Measurements from ENCODE around the gene CRABP1. TPM values are rescaled to one million over a fixed set of nuclear protein-coding genes. Genes with fewer than 3 reads are reported as not detected.

Gene CRABP1
- polyA plus RNA-seq, 2 of the 4 experiments (the other 2 are of a cell fraction), result 0.57 to 1.1 TPM

DNA sequence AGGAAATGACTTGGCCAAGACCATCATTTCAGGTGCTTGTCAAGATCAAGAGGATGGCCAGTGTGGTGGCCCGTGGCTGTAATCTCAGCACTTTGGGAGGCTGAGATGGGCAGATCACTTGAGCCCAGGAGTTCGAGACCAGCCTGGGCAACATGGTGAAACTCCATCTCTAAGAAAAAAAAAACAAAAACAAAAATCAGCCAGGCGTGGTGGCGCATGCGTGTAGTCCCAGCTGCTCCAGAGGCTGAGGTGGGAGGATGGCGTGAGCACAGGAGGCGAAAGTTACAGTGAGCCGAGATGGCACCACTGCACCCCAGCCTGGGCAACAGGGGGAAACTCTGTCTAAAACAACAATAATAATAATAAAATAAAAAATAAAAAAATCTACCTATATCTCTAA is 15.0 kb downstream of the CRABP1 start:
- ChIA-PET POLR2A (no interaction called here), CTCF (no interaction called here)
- Histone ChIP-seq H3K4me3 (no peak overlapping the region), H3K27ac (no peak overlapping the region), H3K4me2 (no peak overlapping the region), H3K9me3 (no peaks in the 10 kb centered on the region), H3K4me1 (no peaks in the 10 kb centered on the region)
- no peak for FAIRE-seq
- TF ChIP-seq ZSCAN20 (CRISPR knock-in tag; IDR thresholded peaks at IDR 0.05), result no peak
- no peak for TF ChIP-seq RARB (CRISPR knock-in tag; IDR thresholded peaks at IDR 0.05)
- TF ChIP-seq BHLHE40 (IDR thresholded peaks at IDR 0.05; ENCODE audit: low read depth, low read length), result no peak
- TF ChIP-seq, protein P1, sequence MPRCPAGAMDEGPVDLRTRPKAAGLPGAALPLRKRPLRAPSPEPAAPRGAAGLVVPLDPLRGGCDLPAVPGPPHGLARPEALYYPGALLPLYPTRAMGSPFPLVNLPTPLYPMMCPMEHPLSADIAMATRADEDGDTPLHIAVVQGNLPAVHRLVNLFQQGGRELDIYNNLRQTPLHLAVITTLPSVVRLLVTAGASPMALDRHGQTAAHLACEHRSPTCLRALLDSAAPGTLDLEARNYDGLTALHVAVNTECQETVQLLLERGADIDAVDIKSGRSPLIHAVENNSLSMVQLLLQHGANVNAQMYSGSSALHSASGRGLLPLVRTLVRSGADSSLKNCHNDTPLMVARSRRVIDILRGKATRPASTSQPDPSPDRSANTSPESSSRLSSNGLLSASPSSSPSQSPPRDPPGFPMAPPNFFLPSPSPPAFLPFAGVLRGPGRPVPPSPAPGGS (IDR thresholded peaks at IDR 0.05), result no peak
- TF ChIP-seq SMC3 (IDR thresholded peaks at IDR 0.05), result no peak
- TF ChIP-seq, protein P2, sequence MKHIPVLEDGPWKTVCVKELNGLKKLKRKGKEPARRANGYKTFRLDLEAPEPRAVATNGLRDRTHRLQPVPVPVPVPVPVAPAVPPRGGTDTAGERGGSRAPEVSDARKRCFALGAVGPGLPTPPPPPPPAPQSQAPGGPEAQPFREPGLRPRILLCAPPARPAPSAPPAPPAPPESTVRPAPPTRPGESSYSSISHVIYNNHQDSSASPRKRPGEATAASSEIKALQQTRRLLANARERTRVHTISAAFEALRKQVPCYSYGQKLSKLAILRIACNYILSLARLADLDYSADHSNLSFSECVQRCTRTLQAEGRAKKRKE (CRISPR knock-in tag; IDR thresholded peaks at IDR 0.05; ENCODE audit: low read depth), result no peak
- no peak for TF ChIP-seq MAZ (IDR thresholded peaks at IDR 0.05; ENCODE audit: borderline replicate concordance, low read depth, low read length)
- TF ChIP-seq ESRRA (IDR thresholded peaks at IDR 0.05; ENCODE audit: borderline replicate concordance, low read length), result no peak
- ATAC-seq, result no peak
- WGBS (ENCODE audit: missing lambda C conversion rate), result 68% methylated on average over 8 of the region's 8 CpGs
- DNase-seq (ENCODE audit: low read depth in 1 of 2, low spot score in 1 of 2), result no peak

DNA sequence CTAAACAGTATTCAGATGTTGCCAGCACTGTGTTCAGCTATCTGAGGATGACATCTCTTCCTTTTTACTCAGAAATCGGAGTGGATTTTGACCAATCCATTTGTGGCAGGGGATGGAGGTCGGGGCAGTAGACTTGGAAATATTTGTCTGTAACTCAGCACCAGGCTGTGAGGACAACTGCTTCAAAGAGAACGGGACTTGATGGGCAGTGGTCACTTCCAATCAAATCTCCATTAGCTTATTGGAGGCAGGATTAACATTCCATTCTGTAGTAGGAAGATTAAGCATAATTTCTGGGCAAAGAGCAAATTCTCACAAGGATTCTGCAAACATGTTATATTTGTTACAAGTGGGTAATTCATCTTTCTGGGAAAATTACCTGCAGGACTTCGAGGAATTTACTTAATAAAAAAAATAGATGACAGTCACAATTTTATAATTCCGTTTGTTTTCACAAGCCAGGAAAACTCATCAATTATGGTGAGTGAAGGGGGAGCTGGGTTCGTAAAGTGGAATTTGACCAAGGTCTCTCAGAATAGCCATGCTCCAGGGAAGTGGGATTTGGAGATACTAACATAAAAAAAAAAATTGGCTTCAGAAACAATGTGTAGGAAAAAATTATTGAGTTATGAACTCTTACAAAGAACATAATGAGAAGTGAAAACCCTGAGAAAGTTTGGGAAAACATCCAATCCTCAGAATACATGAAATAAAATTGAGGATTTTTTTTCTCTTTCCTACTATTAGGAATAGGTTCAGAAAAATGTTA is 18.1 kb downstream of the CRABP1 start:
- CTCF ChIA-PET, result interaction anchor here (1.0 to 2.2 kb wide), 3 partner anchors 10 to 50 kb away, joined by 3 to 6 read pairs (median 6); no protein-coding TSS in a partner anchor
- H3K27ac ChIP-seq, result no peak overlapping the region
- WGBS (ENCODE audit: missing lambda C conversion rate), result 35% methylated on average over 6 of the region's 6 CpGs
- POLR2A ChIA-PET, result no interaction called here
- H3K4me2 ChIP-seq, result no peak overlapping the region
- FAIRE-seq (no peak), ATAC-seq (no peak), DNase-seq (ENCODE audit: low read depth in 1 of 2, low spot score in 1 of 2) (no peak)
- H3K4me3 ChIP-seq, result no peak overlapping the region
- no peaks in the 10 kb centered on the region for H3K4me1 ChIP-seq
- TF ChIP-seq FOXS1 (CRISPR knock-in tag; IDR thresholded peaks at IDR 0.05), result no peak
- no peak for TF ChIP-seq CHD4 (IDR thresholded peaks at IDR 0.05; ENCODE audit: borderline replicate concordance)
- no peak for TF ChIP-seq HOXB5 (CRISPR knock-in tag; IDR thresholded peaks at IDR 0.05)
- TF ChIP-seq EHF (CRISPR knock-in tag; IDR thresholded peaks at IDR 0.05), result no peak
- TF ChIP-seq EHMT2 (IDR thresholded peaks at IDR 0.05; ENCODE audit: low read depth), result no peak
- TF ChIP-seq, protein P3, sequence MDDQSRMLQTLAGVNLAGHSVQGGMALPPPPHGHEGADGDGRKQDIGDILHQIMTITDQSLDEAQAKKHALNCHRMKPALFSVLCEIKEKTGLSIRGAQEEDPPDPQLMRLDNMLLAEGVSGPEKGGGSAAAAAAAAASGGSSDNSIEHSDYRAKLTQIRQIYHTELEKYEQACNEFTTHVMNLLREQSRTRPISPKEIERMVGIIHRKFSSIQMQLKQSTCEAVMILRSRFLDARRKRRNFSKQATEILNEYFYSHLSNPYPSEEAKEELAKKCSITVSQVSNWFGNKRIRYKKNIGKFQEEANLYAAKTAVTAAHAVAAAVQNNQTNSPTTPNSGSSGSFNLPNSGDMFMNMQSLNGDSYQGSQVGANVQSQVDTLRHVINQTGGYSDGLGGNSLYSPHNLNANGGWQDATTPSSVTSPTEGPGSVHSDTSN (IDR thresholded peaks at IDR 0.05), result no peak
- no peaks in the 10 kb centered on the region for H3K9me3 ChIP-seq

DNA sequence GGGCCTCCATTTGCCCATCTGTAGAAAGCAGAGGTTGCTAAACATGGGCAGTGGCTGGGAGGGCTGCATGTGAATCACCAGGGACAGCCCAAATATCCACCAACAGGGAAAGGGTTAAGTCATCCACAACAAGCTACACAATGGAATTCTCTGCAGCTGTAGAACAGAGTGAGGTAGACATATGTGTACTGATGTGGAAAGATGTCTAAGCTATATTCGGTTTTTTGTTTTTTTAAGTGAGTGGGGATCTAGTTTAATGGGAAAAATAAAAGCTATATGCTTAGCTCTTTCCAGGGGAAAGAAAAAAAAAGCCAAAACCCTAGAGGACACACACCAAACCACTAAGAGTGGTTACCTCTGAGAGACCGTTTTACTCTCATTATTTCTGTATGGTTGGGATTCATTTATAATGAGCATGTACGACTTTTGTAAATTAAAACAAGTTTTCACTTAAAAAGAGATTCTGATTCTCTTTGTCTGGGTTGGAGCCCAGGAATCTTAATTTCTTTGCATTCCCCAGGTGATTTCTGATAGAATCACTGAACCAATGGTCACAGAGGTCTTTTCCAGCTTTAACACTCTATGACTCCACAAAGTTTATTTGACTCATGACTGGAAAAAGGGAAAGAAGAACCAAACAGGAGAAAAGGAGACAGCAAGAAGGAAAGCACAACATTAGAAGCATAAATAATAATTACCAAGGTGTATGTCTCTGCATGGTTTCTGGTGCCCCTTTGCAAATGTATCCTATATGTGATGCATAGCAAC is 19.1 kb downstream of the CRABP1 start:
- CTCF ChIA-PET, result interaction anchor here (0.9 to 2.2 kb wide), 4 partner anchors 9 to 57 kb away, joined by 3 to 6 read pairs (median 3); no protein-coding TSS in a partner anchor
- TF ChIP-seq CEBPB (IDR thresholded peaks at IDR 0.05), result no peak
- TF ChIP-seq, protein P2 (CRISPR knock-in tag; IDR thresholded peaks at IDR 0.05; ENCODE audit: low read depth), result no peak
- no peaks in the 10 kb centered on the region for H3K4me1 ChIP-seq
- WGBS (ENCODE audit: missing lambda C conversion rate), result 24% methylated on average over 3 of the region's 3 CpGs
- no peak for ATAC-seq
- no peak overlapping the region for H3K4me2 ChIP-seq
- peak; percentile 61 for FAIRE-seq
- H3K27ac ChIP-seq, result no peak overlapping the region
- DNase-seq (ENCODE audit: low read depth in 1 of 2, low spot score in 1 of 2), result no peak
- no peaks in the 10 kb centered on the region for H3K9me3 ChIP-seq
- POLR2A ChIA-PET, result no interaction called here
- H3K4me3 ChIP-seq, result no peak overlapping the region
